Uterus (tissue), 2 donors: Measurements from ENCODE around the gene PHLDB3.

Experiments
- CTCF ChIP-seq, 4 experiments: fragments of 200-600 bp in 2 of 4; fragments of 450-650 bp in 2 of 4; sonication (generic) in 2 of 4; IDR thresholded peaks; one replicate each; pipeline ENCODE4 v1.5.1; 2016 to 2019; ENCODE audit warnings: antibody characterized with exemption in 4 of 4, mild to moderate bottlenecking in 2 of 4, moderate library complexity in 1 of 4
- POLR2A ChIP-seq, 2 donors: fragments of 450-650 bp; IDR thresholded peaks; one replicate each; pipeline ENCODE4 v1.6.1; 2016; ENCODE audit warnings: antibody characterized with exemption in 2 of 2, mild to moderate bottlenecking in 1 of 2, moderate library complexity in 1 of 2

- no peak for TF ChIP-seq CTCF (IDR thresholded peaks at IDR 0.05)
- TF ChIP-seq POLR2A (IDR thresholded peaks at IDR 0.05) = no peak
Measured at GRCh38 chr19:43433358-43433673, 71.2 kb downstream of the PHLDB3 start.
